SK-N-SH (cell line): ENCODE results near the gene NFX1.

ENCODE experiments used
- TCF12 ChIP-seq: IDR thresholded peaks from 2 replicates; pipeline ENCODE4 v1.4.0; 2012
- TF ChIP-seq, protein P1 (sequence below): fragments of 200-600 bp; sonication (generic); IDR thresholded peaks from 2 replicates; pipeline ENCODE4 v1.6.1; 2017; ENCODE audit warnings: antibody characterized with exemption, mild to moderate bottlenecking, moderate library complexity

DNA sequence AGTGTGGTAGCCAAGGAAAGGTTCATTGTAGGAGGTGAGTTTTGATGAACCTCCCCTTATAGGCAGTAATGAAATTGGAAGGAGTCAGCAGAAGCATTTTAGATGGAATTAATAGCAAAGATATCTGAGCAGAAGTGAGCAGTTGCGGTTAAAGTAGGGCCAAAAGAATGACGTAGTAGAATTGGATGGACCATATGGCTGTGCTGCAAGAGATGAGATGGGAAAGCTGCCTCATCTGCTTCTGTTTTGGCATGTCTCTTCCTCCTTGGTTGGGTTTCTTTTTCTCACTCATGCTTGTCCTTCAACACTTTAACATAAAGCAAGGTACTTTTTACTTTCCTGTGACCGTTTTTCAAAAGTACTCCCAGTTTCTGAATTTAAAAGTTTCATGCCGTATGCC is 56.2 kb downstream of the NFX1 start:
- TF ChIP-seq, protein P1, sequence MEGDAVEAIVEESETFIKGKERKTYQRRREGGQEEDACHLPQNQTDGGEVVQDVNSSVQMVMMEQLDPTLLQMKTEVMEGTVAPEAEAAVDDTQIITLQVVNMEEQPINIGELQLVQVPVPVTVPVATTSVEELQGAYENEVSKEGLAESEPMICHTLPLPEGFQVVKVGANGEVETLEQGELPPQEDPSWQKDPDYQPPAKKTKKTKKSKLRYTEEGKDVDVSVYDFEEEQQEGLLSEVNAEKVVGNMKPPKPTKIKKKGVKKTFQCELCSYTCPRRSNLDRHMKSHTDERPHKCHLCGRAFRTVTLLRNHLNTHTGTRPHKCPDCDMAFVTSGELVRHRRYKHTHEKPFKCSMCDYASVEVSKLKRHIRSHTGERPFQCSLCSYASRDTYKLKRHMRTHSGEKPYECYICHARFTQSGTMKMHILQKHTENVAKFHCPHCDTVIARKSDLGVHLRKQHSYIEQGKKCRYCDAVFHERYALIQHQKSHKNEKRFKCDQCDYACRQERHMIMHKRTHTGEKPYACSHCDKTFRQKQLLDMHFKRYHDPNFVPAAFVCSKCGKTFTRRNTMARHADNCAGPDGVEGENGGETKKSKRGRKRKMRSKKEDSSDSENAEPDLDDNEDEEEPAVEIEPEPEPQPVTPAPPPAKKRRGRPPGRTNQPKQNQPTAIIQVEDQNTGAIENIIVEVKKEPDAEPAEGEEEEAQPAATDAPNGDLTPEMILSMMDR, result no peak
- TF ChIP-seq TCF12, result no peak
